ENCODE results near the gene DIS3L2.

- TF ChIP-seq EZH2 (IDR thresholded peaks at IDR 0.05; ENCODE audit: insufficient read depth, poor library complexity, severe bottlenecking) (no peak), EZH2phosphoT487 (IDR thresholded peaks at IDR 0.05; ENCODE audit: insufficient read depth, low read depth) (no peak)
Observed at GRCh38 chr2:232085826-232086425, 124.4 kb downstream of the DIS3L2 start.
